Skin epidermis (tissue), 12 donors: ENCODE results near the gene PTPRM.
A peak's percentile ranks its signal among the peaks of the same experiment; 100 is the strongest.

Experiments
- H3K27ac ChIP-seq, 21 experiments: fragments of 200-600 bp; sonication (generic) in 11 of 21; one replicate each; pipeline ENCODE4 v1.5.0; 2020; ENCODE audit warnings: mild to moderate bottlenecking in 3 of 21, inconsistent platforms in 2 of 21, moderate library complexity in 2 of 21
- H3K4me3 ChIP-seq, 7 experiments: fragments of 200-600 bp; sonication (generic) in 2 of 7; one replicate each; pipeline ENCODE4 v1.5.0; 2020; ENCODE audit warnings: inconsistent platforms in 2 of 7, mild to moderate bottlenecking in 2 of 7, moderate library complexity in 1 of 7

The PTPRM gene

DNA sequence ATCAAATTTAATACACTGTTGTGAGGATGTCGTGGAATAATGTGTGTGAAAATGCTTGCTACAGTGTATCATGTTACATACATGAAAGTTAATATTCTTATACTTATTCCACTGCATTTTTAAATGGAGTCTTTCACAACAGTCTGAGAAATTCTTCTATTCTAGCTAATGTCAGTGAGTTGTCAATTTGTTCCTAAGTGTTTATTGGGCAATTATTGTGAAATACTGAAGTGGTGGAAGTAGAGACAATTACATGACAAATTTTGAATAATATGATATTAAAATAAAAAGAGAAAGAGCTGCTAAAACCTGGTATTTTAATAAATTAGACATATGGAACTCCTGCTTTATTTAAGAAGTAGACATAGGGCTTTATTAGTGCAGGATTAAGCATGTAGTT lies 176.1 kb downstream of the PTPRM start:
- no peak overlapping the region for H3K4me3 ChIP-seq
- H3K27ac ChIP-seq = no peak overlapping the region

DNA sequence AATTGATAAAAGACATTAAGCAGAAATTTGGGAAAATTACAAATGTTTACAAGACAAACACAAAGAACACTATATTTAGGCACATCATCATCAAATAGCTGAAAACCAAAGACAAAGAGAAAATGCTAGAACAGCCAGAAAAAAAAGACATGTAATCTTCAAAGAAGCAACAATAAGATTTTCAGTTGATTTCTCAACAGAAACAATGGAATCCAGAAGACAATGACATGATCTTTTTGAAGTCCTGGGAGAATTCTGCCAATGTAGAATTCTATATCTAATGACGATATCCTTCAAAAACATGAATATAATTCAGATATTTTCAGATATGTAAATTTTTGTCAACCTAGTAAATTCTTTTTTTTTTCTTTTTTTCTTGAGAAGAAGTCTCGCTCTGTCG lies 179.0 kb downstream of the PTPRM start:
- Histone ChIP-seq H3K27ac (no peak overlapping the region), H3K4me3 (no peak overlapping the region)

DNA sequence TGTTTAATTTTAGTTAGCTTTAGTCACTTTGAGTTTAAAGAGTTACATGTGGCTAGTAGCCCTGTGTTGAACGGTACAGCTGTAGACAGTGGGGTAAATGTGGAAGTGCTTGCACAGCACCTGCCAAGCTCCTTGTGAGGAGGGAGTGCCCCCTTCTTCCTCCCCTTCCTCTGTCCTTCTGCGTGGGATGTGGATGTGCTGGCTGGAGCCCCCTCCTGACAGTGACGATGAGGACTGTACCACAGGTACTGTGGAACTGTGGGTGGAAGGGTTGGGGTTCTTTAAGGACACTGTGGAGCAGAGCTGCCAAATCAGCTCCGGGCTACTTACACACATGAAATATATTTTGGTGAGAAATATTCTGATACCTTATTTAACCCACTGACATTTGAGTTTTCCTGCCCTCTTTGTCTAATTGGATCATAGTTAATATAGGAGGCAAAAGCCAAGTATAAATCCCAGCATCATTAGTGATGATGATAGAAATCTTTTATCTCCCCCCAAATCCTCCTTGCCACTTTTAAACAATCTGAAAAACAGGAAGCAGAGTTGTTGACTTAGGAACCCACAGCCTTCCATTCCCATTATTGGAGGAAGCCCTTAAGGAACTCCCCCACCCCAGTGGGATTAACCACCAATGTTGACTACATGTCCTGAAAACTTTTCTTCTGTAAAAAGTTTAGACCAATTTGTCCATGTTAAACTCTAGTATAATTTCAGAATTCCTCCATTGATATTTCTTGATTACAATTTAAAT lies 181.3 kb downstream of the PTPRM start:
- Histone ChIP-seq H3K4me3 (no peak overlapping the region), H3K27ac (peak overlapping the region in 1 of 21 experiments; percentile 51)

DNA sequence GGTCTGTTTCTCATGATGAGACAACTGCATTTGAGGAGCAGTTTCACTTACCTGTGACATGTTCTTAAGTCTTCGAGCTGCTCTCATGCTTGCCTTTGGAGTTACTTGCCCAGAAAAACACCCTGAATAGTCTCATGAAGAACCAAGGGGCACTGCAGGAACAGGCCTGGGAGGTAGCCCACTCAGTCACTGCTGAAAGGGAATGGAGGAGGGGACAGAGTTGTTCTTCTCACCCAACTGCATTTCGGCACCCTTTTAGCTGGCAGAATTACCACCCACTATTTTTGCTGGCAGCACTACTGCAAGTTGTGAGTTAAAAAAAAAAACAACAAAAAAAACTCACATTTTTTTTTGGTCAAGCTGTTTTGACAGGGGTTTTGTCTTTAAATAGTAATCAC lies 181.9 kb downstream of the PTPRM start:
- Histone ChIP-seq H3K27ac (peak overlapping the region in 1 of 21 experiments; percentile 51), H3K4me3 (no peak overlapping the region)

DNA sequence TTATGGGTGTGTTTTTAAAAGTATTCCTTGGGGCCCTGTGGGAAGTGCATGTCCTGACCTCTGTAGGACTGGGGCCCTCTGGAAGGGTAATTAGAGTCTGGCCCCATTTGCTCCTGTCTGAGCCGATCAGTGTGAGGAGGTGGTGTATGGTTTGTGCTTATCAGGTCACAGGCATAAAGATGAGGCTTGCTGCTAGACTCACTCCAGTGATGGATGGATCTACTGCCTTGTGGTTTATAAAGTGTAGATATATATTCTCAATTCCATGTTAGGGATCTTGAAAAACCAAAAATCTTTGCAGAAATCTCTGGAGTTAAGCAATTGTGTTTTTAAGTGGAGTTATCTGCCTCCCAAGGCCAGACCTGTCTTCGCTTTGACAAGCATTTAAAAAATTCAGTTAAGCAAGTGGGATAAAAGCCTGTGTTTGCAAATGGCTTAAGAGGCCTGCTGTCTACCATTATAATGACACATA lies 182.4 kb downstream of the PTPRM start:
- H3K27ac ChIP-seq = peak overlapping the region in 1 of 21 experiments; percentile 51
- no peak overlapping the region for H3K4me3 ChIP-seq

DNA sequence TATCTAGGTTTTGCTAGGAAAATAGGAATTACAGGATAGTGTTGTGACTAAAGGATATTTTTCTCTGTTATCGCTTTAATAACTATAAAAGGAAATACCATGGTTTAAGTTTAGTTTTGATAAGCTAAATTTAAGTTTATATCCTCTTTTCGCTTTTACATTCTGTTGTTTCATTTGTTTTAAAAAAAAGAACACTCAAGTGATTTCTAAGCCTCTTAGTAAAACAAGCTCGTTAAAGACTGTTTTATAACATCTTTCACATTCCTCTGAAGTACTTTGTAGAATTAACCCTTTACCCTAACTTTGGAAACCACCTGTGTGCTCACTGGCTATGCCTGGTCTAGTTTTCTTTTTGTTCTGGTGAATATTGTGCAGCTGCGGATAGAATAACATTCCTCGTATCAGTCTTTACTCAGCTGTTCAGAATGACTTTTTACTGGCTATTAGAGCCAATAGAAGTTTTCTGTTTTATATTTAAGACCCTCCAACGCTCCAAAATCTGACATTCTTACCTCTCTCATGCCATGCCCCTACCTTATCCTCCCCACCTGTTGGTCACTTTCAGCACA lies 183.1 kb downstream of the PTPRM start:
- no peak overlapping the region for H3K4me3 ChIP-seq
- no peak overlapping the region for H3K27ac ChIP-seq

DNA sequence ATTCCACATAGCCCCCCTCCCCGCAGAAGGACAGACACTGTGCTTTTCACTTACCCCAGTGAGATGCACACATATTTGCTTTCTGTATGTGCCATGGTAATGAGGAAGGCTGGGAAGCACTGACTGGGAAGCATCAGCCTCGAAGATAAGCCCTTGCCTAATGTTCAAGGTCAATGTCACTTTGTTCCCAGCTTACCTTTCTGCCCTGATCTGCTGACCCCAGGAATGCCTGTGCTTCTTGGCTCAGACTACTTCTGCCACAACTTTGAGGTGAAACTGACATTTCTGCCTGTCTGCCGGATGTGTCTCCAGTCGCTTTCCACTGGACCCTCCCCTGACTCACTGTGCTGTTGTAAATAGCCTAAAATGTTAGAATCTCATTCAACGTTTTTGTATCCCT lies 183.8 kb downstream of the PTPRM start:
- no peak overlapping the region for H3K4me3 ChIP-seq
- H3K27ac ChIP-seq = no peak overlapping the region

DNA sequence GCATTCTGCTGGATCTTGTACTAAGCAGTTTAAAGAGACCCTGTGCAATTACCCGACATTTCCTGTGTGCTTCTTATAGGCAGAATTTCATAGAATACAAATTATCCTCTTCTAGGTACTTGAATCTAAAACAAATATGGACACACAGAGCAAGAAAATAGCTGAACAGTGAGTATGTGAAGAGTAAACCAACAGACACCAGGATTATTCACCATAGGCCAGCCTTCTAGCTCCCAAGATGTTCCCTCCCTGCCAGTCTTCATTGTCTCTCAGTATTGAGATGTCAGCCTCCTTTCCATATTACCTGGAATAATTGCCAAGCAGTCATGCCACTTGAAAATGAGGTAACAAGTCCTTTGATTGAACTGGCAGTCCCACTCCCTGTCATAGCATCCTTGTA lies 187.1 kb downstream of the PTPRM start:
- no peak overlapping the region for H3K4me3 ChIP-seq
- H3K27ac ChIP-seq = no peak overlapping the region

DNA sequence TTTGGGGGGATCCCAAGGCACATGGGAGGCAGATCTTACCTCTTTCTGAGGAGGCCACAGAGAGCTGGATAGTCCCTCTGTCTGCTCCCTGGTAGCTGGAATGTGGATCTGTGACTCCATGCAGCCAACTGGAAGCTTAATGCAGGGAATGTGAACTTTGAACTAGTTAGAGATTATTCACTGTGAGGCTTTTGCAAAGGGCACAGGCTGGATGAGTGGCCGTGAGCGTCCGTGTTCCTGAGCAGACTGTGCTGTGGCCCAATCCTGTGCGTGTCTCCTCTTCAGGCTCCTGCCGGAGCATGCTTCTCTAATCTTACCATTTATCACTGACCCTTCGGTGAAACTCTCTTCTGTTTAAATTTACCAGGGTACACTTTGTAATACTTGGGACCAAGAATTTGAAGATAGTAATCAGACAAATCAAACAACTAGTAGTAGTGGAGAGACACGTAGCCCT lies 187.6 kb downstream of the PTPRM start:
- Histone ChIP-seq H3K27ac (no peak overlapping the region), H3K4me3 (no peak overlapping the region)

DNA sequence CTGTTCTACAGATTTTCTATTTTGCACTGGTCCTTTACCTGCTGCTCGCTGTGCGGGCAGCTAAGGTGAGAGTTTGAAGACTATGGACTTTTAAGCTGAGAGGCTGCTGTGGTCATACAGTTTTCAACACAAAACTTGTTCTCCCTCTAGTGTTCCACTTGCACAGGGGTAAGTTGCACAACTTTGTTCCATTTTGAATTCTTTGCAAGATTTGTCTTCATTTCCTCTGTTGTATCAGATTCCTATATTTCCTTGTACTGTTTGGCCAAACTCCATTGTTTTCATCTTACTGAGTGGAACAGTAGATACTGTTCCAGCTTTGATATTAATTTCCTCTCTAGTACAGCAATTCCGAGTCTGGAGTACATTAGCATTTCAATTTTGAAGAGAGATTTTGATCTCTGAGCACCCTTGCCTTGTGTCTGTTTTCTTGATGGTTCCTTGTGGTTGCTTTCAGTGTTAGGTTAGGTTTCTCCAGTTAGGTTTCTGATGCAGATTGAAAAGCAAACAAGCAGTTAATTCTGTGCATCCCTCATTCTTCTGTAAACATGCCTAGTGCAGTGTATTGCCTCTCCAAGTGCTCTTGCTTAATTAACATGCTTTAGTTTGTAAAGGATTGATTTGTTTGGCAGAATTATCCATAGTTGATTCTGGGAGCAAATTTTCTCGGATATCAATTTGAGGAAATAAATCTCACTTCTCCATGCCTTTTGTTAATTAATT lies 188.8 kb downstream of the PTPRM start:
- H3K27ac ChIP-seq = no peak overlapping the region

DNA sequence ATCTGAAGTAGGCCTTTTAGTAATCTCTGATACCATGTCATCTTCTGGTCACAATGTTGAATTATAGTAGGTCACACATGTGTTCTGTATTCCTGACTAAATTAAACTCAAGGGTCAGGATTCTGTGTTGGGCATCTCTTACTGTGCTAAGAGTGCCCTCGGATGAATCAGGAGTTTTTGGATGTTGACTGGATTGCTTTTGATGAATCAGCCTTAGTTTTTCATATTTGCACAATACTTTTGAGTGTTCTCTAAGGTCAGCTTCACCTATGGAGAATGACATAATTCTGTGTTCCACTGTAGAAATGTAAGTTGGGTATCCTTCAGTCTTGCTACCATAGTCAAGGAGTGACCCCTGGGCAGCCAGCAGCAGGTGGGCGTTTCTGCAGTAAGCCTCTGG lies 190.1 kb downstream of the PTPRM start:
- Histone ChIP-seq H3K27ac (no peak overlapping the region), H3K4me3 (no peak overlapping the region)

More for the DNA sequence above, 188.8 kb downstream of the PTPRM start:
- no peak overlapping the region for H3K4me3 ChIP-seq

DNA sequence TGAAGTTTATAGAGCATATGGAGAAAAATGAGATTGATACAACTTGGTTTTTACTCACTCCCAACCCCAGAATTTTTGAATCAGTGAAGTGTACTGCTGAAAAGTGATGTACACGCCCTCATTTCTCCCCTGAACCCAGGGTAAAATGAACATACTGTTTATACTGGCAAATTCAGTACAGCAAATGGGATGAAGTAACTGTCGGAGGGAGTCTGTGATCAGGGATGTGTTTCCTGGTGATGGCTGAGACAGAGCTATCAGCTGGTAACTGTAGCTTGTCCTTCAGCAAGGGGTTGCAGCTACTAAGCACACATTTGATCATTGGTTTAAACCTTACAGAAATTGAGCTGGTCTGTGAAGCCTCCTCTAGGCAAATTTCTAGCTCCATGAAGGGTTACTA lies 191.6 kb downstream of the PTPRM start:
- Histone ChIP-seq H3K27ac (no peak overlapping the region), H3K4me3 (no peak overlapping the region)

DNA sequence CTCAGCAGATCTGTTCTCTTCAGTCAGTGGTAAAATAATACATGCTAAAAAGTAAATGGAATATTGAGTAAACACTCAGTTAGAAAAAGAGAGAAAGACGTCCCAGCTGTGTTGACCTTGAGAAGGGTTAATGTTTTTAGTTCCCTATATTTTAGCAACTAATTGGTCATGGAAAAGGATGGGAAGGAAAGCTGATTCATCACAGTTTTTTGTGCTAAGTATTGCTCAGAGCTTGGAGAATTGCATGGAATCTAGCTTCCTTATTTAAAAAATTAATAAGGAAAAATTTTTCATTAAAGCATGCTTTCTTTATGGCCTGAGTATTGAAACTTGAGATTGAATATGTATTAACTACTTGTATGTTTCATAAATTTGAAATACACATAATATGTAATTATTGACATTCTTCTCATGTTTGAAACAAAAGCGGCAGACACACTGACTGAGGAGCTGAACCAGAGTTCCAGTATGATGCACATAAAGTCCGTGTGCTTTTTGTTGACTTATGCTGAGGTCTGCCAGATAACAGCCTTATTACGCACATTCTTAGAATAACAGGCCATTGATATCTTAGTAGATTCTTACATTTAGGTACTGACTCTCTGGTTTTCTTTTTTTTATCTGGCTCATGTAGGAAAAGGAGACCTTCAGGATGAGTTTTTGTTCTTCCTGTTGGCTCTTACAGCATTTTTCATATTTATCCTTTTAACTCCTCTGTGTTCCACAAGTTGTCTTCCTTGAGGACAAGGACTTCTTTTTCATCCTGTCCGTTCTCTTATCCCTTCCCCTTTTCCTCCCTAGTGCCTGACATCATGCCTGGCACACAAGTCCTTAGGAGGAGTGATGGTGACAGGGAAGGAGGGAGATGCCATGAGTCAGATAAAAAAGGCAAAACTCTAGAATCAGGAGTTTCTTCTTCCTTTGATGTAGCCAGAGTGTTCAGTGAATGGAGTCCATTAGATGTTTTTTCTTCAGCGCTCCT lies 194.1 kb downstream of the PTPRM start:
- H3K27ac ChIP-seq = no peak overlapping the region
- H3K4me3 ChIP-seq = no peak overlapping the region

DNA sequence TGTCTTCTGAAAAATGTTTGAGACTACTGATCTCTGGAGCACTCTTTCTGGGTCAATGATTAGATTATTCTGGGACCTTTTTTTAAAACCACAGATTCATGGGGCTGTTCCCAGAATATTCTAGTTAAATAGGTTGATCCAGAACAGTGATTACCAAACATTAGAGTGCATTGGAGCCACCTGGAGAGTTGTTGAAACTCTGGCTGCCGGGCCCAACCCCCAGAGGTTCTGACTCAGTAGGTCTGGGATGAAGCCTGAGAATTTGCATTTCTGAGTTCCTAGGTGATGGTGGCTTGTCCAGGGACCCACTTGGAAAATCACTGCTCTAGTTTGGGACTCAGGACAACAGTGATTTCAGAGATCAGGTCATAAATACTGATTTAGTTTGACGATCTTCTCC lies 197.3 kb downstream of the PTPRM start:
- Histone ChIP-seq H3K4me3 (no peak overlapping the region), H3K27ac (no peak overlapping the region)

DNA sequence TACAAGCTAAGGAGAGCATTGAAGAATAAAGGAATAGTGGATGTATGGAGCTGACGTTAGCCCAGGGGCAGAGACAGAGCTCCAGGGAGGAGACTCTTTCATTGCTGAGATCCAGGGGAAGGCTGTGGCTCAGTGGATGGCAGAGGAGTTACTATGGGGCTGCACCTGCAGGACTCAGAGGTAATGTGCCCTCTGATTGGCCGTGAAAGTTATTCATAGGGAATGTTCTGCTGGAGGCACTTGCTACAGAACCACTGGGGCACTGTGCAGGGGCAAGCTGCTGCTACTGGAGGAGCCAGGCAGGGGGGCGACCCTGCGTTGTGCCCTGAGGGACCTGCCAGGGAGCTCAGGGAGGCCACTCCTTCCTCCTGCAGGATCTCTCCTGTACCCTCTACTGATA lies 199.2 kb downstream of the PTPRM start:
- Histone ChIP-seq H3K27ac (no peak overlapping the region), H3K4me3 (no peak overlapping the region)

DNA sequence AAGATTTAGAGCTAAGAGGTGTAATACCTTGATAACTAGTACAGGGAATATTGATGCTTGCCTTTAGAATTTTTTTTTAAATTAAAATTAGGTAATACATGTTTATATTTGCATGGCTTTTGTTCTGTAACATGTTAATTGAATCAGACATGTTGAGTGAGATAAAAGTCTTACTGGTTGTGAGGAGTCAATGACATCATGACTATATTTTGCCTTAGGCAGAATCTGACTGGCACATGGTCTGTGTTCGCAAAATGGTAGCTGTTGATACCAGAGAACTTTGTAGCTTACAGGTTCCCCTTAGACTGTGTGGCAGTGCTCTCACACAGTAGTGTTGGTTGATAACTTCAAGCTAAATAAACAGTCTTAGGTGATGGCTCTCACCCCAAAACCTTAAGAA lies 199.7 kb downstream of the PTPRM start:
- no peak overlapping the region for H3K4me3 ChIP-seq
- no peak overlapping the region for H3K27ac ChIP-seq

DNA sequence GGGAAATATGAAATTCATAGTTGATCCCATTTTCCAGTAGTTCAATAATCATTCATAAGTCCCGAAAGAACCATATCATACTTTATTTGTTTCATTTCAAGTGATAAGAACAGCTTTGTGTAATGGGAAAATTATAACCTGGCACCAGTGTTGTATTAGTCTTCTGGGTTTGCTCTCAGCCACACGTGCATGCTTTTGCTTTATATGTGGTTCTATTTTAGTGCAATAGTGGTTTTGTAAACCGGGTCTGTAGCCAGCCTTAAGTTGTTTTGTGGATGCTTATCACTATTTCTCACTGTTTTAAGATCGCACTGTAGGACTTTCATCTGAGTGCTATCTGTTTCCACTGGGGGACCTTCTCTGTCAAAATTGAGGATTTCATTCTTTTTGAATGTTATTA lies 203.8 kb downstream of the PTPRM start:
- H3K4me3 ChIP-seq = no peak overlapping the region

DNA sequence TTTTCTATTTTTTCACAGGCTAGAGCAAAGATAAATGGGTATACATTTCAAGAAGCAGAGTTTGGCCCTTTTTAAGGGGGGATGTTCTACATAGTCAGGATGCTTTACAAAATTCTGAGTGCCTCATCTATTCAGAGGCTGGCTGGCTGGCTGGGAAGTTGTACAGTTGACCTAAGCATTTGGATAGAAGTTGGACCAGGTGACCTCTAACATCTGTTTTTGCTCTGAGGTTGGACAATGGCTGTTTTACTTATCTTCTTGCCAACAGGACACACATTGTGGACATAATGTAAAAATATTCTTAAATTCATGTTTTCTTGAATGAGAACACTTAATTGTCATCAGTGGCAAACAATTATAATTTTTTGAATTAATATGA lies 205.4 kb downstream of the PTPRM start:
- H3K27ac ChIP-seq = no peak overlapping the region
- no peak overlapping the region for H3K4me3 ChIP-seq

More for the DNA sequence above, 203.8 kb downstream of the PTPRM start:
- no peak overlapping the region for H3K27ac ChIP-seq

DNA sequence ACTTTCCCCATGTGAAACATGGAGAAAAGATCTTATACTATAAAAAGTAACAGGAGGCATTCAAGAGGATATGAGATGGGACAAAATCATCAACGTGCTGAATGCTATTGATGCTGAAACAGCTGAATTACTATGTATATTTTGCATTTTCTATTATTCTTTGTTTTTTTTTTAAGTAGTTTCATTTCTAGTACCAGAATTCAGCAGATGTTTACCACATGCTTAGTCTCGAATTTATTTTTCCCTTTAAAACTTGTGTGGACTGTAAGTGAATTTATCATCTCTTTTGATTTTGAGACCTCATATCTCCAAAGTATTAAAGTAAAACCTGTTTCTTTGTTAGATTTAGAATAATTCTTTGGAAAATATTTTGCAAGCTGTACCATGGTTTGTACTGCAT lies 205.8 kb downstream of the PTPRM start:
- Histone ChIP-seq H3K4me3 (no peak overlapping the region), H3K27ac (no peak overlapping the region)

DNA sequence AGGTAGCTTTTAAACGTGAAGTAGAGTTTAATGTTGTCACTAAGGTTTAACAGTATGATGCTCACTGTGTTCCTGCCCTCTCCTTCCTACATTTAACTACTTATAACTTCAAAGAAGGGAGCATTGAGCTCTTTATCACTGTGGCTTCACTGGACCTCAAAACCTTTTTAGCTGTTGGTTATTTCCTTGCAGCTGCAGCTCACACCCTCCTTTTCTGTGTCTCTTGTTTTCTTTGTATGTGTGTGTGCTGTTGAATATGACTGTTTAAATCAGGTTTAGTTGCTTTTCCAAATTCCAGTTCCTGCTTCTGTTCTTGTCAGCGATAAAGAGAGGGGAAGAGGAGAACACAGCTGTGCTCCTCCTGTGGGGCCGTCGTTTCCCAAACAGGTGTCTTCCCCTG lies 208.0 kb downstream of the PTPRM start:
- Histone ChIP-seq H3K4me3 (no peak overlapping the region), H3K27ac (no peak overlapping the region)
